Measurements from ENCODE around the gene ELAVL2.

Gene ELAVL2

GRCh38 chr9:23768861-23769260 is 57.2 kb downstream of the ELAVL2 start:
- no peak for TF ChIP-seq ZFX (IDR thresholded peaks at IDR 0.05; ENCODE audit: borderline replicate concordance)
- TF ChIP-seq, protein P1, sequence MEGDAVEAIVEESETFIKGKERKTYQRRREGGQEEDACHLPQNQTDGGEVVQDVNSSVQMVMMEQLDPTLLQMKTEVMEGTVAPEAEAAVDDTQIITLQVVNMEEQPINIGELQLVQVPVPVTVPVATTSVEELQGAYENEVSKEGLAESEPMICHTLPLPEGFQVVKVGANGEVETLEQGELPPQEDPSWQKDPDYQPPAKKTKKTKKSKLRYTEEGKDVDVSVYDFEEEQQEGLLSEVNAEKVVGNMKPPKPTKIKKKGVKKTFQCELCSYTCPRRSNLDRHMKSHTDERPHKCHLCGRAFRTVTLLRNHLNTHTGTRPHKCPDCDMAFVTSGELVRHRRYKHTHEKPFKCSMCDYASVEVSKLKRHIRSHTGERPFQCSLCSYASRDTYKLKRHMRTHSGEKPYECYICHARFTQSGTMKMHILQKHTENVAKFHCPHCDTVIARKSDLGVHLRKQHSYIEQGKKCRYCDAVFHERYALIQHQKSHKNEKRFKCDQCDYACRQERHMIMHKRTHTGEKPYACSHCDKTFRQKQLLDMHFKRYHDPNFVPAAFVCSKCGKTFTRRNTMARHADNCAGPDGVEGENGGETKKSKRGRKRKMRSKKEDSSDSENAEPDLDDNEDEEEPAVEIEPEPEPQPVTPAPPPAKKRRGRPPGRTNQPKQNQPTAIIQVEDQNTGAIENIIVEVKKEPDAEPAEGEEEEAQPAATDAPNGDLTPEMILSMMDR (IDR thresholded peaks at IDR 0.05): no peak
- no peak overlapping the region for H3K27ac ChIP-seq

DNA sequence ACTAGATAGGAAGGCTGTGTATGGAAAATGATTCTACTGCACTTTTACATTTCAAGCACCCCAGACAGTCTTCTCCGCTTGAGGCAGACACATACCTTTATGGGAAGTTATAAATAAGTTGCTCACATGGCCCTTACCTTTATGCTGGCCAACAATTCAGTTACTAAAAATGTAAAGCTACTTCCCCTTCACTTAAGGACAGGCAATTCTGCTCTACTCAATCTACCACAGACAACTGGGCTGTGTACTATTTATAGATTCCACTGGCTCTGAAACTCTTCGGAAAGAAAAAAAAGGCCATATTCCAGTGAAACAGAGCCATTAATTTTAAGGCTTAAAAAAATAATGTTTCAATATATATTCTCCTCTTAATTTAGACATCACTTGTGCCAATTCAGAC is 59.4 kb downstream of the ELAVL2 start:
- H3K27ac ChIP-seq: no peak overlapping the region

GRCh38 chr9:23765561-23765960 is 60.5 kb downstream of the ELAVL2 start:
- TF ChIP-seq, protein P1 (IDR thresholded peaks at IDR 0.05): no peak
- TF ChIP-seq ZFX (IDR thresholded peaks at IDR 0.05; ENCODE audit: borderline replicate concordance): no peak
- H3K27ac ChIP-seq: no peak overlapping the region

More for the DNA sequence above, 59.4 kb downstream of the ELAVL2 start:
- no peak for TF ChIP-seq ZFX (IDR thresholded peaks at IDR 0.05; ENCODE audit: borderline replicate concordance)
- TF ChIP-seq, protein P1 (IDR thresholded peaks at IDR 0.05): no peak

GRCh38 chr9:23764219-23764618 is 61.8 kb downstream of the ELAVL2 start:
- H3K27ac ChIP-seq: no peak overlapping the region
- no peak for TF ChIP-seq ZFX (IDR thresholded peaks at IDR 0.05; ENCODE audit: borderline replicate concordance)
- TF ChIP-seq, protein P1 (IDR thresholded peaks at IDR 0.05): no peak

GRCh38 chr9:23754551-23754950 is 71.5 kb downstream of the ELAVL2 start:
- no peak overlapping the region for H3K27ac ChIP-seq
- TF ChIP-seq ZFX (IDR thresholded peaks at IDR 0.05; ENCODE audit: borderline replicate concordance): no peak
- TF ChIP-seq, protein P1 (IDR thresholded peaks at IDR 0.05): no peak

DNA sequence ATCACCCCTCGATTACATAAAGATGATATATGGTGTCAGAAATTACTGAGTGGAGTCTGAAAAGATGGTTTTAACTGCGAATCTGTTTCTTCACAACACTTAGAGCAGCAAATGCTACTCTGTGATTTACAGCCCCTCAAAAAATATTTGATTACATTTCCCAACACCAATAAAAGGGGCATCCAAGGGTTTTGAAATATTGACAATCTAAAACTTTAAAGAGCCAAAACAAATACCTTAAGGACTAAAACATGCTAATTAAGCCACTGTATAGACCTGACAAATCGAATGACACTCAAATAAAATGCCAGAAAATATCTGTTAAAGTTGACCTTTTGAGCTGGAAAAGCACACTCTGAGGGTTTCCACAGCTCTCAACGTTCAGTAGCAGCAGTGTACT is 73.2 kb downstream of the ELAVL2 start:
- no peak for TF ChIP-seq ZFX (IDR thresholded peaks at IDR 0.05; ENCODE audit: borderline replicate concordance)
- TF ChIP-seq, protein P1 (IDR thresholded peaks at IDR 0.05): no peak
- no peak overlapping the region for H3K27ac ChIP-seq

- no peak overlapping the region for H3K27ac ChIP-seq
- TF ChIP-seq ZFX (IDR thresholded peaks at IDR 0.05; ENCODE audit: borderline replicate concordance): no peak
Observed at GRCh38 chr9:23751633-23752032, 74.4 kb downstream of the ELAVL2 start.

- no peak overlapping the region for H3K27ac ChIP-seq
- TF ChIP-seq, protein P1 (IDR thresholded peaks at IDR 0.05): no peak
- no peak for TF ChIP-seq ZFX (IDR thresholded peaks at IDR 0.05; ENCODE audit: borderline replicate concordance)
Observed at GRCh38 chr9:23750808-23751207, 75.2 kb downstream of the ELAVL2 start.

Data from 22Rv1 (cell line).